ENCODE data around the gene KIAA2012. TPM values are rescaled to one million over a fixed set of nuclear protein-coding genes. Genes with fewer than 3 reads are reported as not detected.
"Not testable (repeated sequence)": the region's sequence is repeated elsewhere in the genome, so short reads cannot be mapped to it uniquely, and the experiment has no call there.

The KIAA2012 gene
- total RNA-seq, 1 donor from 2014 or later: not detected

DNA sequence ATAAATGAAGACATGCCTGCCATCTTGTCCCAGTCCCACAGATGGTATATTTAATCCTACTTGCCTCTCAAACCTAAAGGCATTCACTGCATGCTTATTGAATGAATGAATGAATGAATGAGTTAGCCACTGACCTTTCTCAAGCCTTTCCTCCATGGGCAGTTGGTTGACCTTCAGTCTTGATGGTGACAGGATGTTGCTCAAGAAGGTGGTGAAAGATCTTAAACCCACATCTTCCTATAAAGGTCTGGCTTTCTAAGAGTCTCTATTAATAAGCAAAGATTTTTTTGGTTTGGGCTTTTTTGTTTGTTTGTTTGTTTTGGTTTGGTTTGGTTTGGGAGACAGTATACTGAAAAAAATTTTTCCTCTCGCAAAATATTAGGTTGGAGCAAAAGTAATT lies 41.7 kb downstream of the KIAA2012 start:
- no peak for DNase-seq (ENCODE audit: low spot score)

DNA sequence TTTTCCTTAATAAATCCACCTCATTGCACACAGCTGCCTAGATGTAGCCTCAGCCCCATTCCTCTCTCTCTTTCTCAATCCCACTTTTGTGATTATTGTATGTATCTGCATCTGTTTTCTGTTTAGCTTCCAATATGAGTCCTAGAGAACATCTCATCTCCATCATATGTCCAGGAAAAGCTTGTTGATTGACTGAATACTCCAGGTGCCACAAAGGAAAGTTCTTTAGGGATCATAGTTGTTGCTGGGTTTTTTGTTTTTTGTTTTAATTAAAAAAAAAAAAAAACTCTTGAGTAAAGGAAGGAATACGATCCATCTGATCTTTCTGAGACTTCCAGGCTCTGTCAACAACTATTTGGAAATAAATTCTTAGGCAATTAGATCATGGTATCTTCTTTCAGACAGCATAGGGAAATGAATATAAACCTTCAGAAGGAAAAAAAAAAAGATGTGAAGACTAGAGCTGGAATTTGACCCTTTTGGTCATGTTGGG lies 42.5 kb downstream of the KIAA2012 start:
- no peak for DNase-seq (ENCODE audit: low spot score)

DNA sequence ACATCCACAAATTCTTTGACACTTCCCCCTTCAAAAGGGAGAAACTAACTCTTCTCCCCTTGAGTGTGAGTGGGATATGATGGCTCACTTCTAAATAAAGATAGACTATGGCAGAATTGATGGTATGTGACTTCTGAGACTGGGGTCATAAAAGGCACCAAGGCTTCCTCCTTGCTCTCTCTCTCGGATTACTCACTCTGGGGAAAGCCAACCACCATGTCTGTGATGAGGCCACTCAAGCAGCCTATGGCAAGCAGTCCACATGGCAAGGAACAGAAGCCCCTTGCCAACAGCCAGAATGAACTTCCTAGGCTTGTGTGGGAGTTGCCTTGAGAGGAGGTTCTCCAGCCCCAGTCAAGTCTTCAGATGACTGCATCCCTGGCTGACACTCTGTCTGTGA lies 43.6 kb downstream of the KIAA2012 start:
- no peak for DNase-seq (ENCODE audit: low spot score)

DNA sequence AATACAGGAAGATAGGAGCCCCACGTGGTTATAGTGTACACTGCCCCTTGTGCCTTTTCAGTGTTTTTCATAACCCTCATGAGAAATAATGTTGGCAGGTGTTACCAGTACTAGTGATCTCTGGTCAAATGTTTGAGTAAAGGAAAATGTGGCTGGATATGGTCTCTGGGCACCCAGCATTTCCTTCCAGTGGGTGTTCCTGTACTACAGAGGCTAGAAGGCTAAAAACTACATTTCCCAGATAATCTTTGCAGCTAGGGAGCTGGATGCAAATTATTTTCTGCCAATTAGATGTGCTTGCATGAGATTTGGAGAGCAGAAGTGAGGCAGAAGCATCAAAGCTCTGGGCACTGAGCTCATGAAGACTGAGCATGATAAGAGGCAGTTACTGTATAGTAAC lies 45.1 kb downstream of the KIAA2012 start:
- DNase-seq (ENCODE audit: low spot score): no peak

DNA sequence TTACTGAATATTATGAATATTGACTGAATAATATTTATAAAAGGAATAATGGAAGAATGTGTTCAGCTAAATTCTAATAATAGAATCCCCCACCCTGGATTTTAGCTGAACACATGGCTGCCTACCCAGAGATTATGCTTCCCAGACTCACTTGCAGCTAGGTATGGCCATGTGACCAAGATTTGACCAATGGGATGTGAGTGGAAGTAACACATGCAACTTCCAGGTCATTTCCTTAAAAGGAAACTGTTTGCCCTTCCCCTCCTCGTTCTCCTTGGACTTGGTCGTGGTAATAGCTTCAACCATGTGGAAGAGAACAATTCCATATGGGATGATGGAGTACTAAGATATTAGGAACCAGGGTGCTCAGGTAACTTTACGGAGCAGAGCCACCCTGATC lies 47.8 kb downstream of the KIAA2012 start:
- DNase-seq (ENCODE audit: low spot score): no peak

DNA sequence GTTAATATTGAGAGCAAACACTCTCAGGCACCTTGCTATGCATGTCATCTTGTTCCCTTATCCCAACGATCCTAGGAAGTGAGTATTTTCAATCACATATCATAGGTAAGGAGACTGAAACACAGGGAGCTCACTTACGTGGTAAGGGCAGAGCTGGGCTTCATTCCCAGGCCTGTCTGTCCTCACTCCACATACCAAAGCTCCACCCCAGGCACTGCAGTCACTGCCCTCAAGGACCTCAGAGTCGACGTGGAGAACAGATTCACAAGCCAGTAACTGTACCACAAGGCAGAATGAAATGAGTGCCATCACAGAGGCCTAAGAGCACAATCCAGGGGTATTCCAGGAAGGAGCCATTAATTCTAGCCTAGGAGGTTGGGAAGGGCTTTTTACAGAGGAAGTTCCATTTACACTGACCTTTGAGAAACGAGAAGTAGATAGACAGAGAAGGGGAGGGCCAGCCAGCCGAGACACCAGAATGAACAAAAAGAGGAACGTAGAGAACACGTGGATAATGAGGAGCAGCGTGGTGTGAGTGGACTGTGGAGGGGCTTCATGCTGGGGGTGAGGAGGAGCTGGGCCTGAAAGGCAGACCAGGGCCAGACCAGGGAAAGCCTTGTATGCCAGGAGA lies 48.6 kb downstream of the KIAA2012 start:
- DNase-seq (ENCODE audit: low spot score): no peak

DNA sequence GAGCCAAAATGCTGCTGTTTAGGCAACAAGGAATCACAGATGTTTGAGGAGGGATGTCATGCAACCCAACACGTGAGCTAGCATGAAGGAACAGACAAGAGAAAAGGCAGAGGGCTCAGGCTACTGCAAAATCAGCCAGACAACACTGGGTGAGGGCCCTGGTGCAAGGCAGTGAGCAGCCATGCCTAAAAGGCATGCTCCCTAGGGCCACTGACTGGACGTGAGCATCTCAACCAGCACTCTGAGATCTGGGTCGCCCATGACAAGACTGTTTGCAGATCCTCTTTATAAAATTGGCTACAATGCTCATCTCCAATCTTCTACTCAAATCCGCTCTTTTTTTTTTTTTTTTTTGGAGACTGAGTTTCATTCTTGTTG lies 49.1 kb downstream of the KIAA2012 start:
- DNase-seq (ENCODE audit: low spot score): no peak

DNA sequence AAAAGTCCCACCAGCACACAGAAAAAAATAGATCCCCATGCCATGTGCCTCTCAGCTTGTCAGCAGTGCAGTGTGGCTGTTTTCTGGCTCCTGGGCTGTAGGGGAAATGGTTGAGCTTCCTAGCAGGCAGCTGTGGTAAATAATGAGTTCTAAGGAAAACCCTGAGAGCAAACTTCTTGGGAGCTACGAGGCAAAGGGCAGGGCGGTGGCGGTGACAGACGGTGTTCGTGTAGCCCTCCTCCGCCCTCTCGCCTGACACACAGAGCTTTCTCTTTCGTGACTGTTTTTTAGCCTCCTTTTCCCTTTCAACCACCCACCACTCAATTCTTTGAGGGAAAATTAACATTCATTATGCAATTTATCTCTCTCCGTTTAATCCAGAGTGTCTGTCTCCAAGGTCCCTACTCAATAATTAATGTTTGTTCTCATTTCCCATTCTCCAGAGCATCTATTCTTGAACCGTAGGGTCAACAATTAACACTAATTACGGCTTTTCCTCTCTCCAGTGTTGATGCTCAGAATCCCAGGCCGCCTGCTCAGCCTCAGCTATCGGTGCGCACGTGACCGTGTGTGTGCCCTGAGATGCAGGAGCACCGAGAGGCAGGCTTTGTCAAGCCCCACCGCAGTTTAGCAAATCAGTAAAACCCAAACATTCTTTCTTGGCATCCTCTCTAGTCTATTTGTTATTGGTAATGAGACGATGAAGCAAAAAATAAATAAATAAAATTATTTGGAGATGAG lies 50.1 kb downstream of the KIAA2012 start:
- DNase-seq (ENCODE audit: low spot score): no peak

DNA sequence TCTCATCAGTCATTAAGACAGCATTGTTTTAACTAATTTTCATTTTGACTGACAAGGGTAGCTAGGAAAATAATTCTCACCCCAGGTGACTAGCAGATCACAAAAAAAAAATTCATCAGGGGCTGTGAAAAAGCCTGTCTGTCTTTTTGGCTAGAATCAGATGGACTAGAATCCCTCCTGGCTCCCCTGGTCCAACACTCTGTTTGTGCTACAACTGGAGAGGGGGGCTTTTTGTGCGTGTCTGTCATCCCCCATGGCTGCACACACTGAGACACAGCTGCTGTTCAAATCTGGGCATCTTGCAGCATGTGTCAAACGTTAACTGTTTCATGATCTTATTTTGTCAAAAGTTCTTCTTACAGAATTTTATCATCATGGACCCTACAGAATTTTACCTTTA lies 51.2 kb downstream of the KIAA2012 start:
- DNase-seq (ENCODE audit: low spot score): no peak

DNA sequence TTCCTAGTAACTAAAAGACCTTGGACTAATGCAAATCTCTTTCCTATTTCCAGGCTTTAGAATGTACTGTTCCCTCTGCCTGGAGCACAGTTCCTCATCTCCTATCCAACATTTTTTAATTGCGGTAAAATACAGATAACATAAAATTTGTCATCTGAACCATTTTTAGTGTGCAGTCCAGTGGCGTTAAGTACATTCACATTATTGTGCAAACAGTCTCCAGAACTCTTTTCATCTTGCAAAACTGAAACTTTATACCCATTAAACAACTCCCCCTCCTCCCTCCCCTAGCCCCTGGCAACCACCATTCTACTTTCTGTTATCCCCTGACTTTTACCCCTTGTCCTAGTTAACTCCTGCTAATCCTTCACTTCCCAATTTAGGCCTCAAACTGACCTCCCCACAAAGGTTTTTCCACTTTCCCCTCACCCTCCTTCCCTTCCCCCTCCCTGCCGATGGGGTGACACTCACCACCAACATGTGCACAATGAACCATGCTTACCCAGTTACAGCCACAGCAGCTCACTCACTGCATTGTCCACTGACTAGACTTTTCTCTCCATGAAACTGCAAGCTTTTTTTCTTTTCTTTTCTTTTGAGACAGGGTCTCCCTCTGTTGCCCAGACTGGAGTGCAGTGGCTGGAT lies 54.8 kb downstream of the KIAA2012 start:
- no peak for DNase-seq (ENCODE audit: low spot score)

DNA sequence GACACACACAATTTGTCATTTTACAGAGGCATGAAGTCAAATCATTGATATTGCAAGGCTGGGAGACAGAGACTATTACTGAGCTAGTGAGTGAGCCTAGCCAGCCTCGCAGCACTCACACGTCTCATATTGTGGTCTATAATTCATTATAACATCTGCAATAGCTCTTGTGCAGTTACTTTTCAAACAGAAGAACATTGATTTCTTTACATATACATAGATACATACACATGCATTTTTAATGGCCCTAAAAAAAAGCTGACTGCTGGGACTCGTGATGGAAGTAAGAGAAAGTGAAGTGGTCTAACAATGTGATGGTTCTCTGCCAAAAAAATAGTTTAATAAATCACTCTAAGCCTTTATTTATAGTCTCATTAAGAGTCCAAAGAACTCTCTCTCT lies 56.8 kb downstream of the KIAA2012 start:
- DNase-seq (ENCODE audit: low spot score): no peak

DNA sequence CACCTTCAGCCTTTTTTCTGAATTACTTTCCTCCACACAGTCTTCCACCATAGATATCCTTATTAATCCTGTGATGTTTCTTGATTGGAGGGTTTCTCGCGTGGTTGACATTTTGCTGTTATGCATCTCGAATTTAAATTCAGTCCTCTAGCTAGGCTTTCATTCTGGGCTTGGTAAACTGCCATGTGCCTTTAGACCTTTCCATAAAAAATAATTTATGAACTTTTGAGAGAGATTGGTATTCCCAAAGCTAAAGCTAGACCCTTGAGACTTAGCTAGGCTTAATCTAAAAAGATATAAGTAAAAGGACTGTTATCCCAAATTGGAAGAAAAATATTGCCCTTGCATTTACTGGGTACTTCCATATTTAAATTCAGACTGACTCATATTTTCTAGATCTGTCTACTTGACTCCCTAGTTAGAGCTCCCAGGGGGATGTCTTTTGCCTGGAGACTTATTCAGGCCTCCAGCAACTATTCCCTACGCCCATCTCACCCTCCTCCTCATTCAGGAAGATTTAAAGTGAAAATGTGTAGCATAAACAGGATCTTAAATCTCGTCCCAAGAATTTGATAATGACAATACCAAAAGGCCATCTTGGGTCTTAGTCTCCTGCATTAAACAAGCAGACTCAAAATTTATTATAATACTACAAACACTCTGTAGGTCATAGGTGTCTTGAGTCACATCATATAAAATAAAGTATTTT lies 60.3 kb downstream of the KIAA2012 start:
- DNase-seq (ENCODE audit: low spot score): no peak

DNA sequence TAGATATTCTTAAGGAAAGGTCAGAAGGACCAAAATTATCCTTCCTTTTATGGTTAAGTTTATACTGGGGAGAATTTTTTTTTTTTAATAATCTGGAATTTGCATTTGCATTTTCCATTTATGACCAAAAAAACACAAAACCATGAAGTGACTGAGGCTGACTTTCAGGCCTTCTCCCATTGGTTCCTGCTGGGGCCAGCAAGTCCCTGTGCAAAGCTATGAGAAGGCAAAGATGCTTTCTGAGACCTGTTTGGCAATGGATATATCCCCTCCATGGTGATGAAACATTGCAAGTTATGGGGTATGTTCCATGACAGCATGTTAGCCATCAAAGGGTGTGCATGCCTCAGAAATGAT lies 60.8 kb downstream of the KIAA2012 start:
- DNase-seq (ENCODE audit: low spot score): no peak

DNA sequence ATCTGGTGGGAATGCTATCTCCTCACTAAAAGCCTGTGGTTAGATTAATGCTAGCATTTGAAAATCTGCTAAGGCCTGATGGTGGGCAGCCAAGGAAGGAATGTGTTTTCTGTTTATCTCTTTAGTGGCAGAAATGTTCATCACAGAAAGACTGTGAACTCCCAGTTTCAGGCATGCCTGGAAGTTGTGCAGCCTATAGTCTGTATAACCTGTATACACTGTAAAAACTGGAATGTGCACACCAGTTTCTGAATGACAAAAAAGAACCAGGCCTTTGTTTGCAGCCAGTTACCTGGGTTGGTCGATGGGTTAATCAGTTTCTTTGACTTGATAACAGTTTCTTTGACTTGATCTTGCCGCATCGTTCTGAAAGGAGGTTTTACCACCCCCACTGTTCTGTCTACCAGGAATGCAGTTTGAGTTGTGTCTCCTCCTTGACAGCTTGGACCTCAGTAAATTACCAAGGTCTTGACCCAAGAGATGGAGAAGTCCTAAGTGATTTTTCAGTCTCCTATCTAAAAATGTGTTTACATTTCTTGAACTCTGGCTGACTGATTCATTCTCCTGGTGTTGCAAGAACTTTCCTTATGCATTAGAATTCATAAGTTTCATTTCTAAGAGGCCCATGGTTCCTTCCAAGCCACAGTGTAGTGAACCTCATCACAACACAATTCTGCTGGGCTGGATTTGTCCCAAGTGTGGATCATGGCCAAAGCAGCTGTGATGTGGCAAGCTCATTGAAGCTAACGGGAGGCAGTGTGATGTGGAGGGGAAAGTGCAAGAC lies 62.2 kb downstream of the KIAA2012 start:
- no peak for DNase-seq (ENCODE audit: low spot score)

DNA sequence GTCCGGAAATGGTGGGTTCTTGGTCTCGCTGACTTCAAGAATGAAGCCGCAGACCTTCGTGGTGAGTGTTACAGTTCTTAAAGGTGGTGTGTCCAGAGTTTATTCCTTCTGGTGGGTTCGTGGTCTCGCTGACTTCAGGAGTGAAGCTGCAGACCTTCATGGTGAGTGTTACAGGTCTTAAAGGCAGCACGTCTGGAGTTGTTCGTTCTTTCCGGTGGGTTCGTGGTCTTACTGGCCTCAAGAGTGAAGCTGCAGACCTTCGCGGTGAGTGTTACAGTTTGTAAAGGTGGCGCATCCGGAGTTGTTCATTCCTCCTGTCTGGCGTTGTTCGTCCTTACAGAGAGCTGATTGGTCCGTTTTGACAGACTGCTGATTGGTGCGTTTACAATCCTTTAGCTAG lies 63.0 kb downstream of the KIAA2012 start:
- DNase-seq (ENCODE audit: low spot score): not testable (repeated sequence)

DNA sequence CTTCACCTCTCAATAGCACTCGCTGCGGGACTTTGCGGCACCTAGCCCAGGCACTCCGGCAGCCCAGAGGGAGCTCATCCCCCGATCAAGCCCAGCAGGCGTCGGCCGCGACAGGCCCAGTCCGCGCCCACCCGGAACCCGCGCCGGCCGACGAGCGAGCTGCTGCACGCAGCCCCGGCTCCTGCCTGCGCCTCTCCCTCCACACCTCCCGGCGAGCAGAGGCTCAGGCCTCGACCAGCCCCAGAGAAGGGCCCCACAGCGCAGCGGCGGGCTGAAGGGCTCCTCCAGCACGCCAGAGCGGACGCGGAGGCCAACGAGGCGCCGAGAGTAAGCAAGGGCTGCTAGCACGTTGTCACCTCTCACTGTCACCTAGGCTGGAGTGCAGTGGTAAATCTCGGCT lies 63.5 kb downstream of the KIAA2012 start:
- no peak for DNase-seq (ENCODE audit: low spot score)

DNA sequence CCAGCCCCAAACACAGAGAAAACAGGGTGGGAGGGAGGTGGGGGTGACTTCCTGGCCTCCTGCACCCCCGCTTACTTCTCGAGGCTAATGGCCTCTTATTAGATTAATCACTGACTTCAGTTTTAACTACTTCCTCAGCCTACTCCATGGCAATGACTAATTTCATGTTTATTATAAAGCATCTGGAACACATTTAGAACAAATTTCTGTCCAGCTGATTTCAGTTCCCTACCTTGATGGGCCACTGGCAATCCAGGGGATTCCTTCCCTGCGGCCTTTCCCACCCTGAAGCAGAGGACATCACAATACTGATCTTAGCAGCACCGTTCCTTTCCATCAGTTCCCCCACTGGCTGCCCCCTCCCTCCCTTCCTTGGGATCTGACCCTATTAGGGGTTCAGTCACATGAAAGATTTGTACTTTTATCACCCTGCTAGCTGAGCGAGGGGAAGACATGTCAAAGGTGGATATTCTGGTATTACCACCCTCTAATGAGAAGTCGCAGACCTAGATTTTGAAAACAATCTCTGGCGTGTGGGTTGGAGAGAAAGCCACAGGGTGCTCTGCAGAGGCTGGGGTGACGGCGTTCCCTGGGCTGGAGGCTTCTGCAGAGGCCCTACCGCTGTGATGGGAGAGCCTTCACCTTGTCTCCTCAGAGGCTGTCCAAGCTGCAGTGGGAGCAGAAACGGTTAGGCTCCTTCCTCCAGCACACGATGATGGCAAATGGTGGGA lies 67.6 kb downstream of the KIAA2012 start:
- DNase-seq (ENCODE audit: low spot score): no peak

DNA sequence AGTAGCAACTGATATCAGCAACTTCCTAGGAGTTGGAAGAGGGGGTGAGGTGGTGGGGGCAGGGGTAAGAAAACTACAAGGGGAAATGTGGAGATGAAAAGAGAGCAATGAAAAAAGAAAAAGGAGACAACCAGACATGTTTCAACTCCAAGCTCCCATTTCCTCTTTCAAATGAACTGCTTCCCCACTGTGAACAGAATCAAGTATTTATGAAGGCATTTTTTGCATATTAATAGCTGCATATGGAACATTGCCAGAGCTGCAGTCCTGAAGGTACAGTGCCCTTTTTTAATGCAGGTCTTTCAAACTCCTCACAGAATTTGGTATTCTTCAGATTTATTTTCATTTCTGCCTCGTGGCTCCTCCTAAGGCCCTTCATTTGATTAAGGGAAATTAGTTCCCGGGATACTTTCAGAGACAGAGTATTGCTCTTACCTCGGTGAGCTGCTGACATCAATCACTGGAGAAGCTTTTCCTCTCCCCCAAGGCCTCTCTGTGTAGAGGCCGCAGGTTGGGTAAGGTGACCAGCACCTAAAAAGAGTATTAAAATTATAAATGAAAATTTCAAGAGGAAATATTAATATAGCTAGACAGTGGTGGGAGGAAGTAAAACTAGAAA lies 68.4 kb downstream of the KIAA2012 start:
- no peak for DNase-seq (ENCODE audit: low spot score)

DNA sequence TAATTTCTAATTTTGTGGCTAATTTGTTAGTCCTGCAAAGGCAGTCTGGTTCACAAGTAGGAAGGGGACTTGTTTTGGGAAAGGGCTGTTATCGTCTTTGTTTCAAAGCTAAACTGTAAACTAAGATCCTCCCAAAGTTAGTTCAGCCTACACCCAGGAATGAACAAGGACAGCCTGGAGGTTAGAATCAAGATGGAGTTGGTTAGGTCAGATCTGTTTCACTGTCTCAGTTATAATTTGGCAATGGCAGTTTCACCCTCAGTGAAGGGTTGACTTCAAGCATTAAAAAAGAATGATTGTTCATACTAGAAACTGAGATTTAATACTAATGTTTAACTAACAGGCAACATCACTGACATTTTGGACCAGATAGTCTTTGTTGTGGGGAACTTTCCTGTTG lies 69.5 kb downstream of the KIAA2012 start:
- DNase-seq (ENCODE audit: low spot score): no peak

DNA sequence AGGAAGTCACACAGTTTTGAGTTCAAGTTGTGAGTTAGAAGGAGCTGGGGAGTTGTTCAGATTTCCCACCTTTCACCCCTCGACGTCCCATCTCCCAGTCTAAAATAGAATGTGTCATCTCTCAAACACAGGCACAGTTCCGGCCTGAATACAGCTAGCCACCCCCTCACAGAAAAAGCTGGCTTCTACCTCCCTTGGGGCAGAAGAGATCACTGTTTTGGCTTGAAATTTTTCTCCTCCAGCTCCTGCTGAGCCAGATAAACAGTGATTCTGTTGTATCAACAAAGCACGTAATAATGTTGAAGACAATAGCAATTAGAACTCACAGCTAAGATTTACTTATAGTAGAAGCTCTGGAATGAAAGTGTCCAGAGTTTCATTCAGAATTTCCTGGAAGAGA lies 74.7 kb downstream of the KIAA2012 start:
- DNase-seq (ENCODE audit: low spot score): no peak
